Ovary (tissue), 9 donors: ENCODE results near the gene GCGR. TPM values are rescaled to one million over a fixed set of nuclear protein-coding genes. Genes with fewer than 3 reads are reported as not detected.

Experiments
- DNase-seq, 5 donors: peaks; one replicate each; pipeline ENCODE4 v3.0.0-alpha.2; 2019 to 2020
- H3K27ac ChIP-seq, 2 donors: fragments of 200-600 bp; one replicate each; pipeline versions ENCODE4 v1.5.1 to v1.8.0; 2019 to 2022
- H3K27me3 ChIP-seq: fragments of 200-600 bp; one replicate; pipeline ENCODE4 v1.8.0; 2022
- H3K36me3 ChIP-seq: fragments of 200-600 bp; sonication (generic); one replicate; pipeline ENCODE4 v1.5.1; 2019
- H3K4me1 ChIP-seq: one replicate; pipeline ENCODE4 v1.8.1; 2013; ENCODE audit warnings: mild to moderate bottlenecking, moderate library complexity; ENCODE audit not compliant: insufficient read depth
- H3K4me3 ChIP-seq: fragments of 200-600 bp; sonication (generic); one replicate; pipeline ENCODE4 v1.5.1; 2017
- H3K9me3 ChIP-seq, 2 donors: fragments of 200-600 bp in 1 of 2; sonication (generic) in 1 of 2; one replicate each; pipeline versions ENCODE4 v1.5.1 to v1.8.1; 2013 to 2019; ENCODE audit warnings: mild to moderate bottlenecking in 1 of 2, moderate library complexity in 1 of 2
- EP300 ChIP-seq: sonication (generic); formaldehyde crosslinking; IDR thresholded peaks from one replicate; pipeline ENCODE4 v1.6.1; 2017; ENCODE audit warnings: antibody characterized with exemption
- POLR2A ChIP-seq: fragments of 450-650 bp; IDR thresholded peaks from one replicate; pipeline ENCODE4 v1.6.1; 2017; ENCODE audit warnings: antibody characterized with exemption, mild to moderate bottlenecking, moderate library complexity
- WGBS, 3 donors: extraction: QIAGEN DNeasy Blood & Tissue Kit in 1 of 3; methylation state at CpG; one replicate each; pipeline versions ENCODE4 v1.1.5 to v1.1.7; 2013 to 2017; 5-methylcytosine and 5-hydroxymethylcytosine counted together
- intact Hi-C, 4 donors: fragments of 100-400 bp; cut with DNase I; formaldehyde crosslinking; loops; one replicate each; pipeline versions ENCODE4 v1.11.0 to v1.15.1; 2022 to 2023
- polyA plus RNA-seq, 2 donors: library from polyadenylated mRNA; stranded (reverse); fragments of 200-250 nt in 1 of 2; fragments of 350-450 nt in 1 of 2; fragmentation: Illumina TruSeq in 1 of 2; extraction: RNeasy Lipid Tissue Mini Kit (QIAGEN cat#74804) in 1 of 2; gene quantifications; one replicate each; pipeline ENCODE4 v1.2.3, GENCODE V29; 2013 to 2014
- total RNA-seq, 7 donors: library from RNA; depleted of rRNA in 2 of 7; stranded (reverse); fragments of >200 nt in 2 of 7; fragmentation: NEBNext Ultra II Directional in 3 of 7; extraction: Animal tissue kit (Norgen Biotek cat#: 25700) in 3 of 7; gene quantifications; one replicate each; pipeline versions ENCODE4 v1.1.0 to v1.2.4, GENCODE V29; 2016 to 2023
- TF ChIP-seq, protein P1 (sequence below), 3 donors: fragments of 450-650 bp in 2 of 3; fragments of 200-600 bp in 1 of 3; IDR thresholded peaks; one replicate each; pipeline versions ENCODE4 v1.5.1 to v1.8.0; 2016 to 2022; ENCODE audit warnings: antibody characterized with exemption in 3 of 3, mild to moderate bottlenecking in 1 of 3
- donor health status: DM: no; HTN: no; CAD: no; lungs with moderate emphysema.
- donor health status: DM: no; HTN: no; CAD: no.
- donor health status: Bipolar disorder and iron deficiency.
- donor health status: DM: yes; HTN: yes; CAD: no.
- donor health status: DM: no; HTN: no; CAD: no.
- donor health status: DM: yes; HTN: yes; CAD: no.

Gene GCGR
- total and polyA plus RNA-seq, 9 donors = not detected

DNA sequence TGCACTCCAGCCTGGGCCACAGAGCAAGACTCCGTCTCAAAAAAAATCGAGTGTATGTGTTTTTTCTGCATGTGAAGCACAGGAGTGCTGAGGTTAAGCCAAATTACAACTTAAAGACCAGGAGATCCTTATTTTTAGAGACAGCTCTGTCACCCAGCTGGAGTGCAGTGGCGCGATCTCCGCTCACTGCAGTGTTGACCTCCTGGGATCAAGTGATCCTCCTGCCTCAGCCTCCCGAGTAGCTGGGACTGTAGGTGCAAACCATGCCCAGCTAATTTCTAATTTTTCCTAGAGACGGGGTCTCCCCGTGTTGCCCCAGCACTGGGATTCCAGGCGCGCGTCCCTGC lies 38.4 kb downstream of the GCGR start:
- Histone ChIP-seq H3K9me3 (no peaks in the 10 kb centered on the region), H3K4me1 (peaks cover 12% of the 10 kb centered on the region), H3K36me3 (no peaks in the 10 kb centered on the region), H3K27ac (no peak overlapping the region), H3K4me3 (no peak overlapping the region), H3K27me3 (no peaks in the 10 kb centered on the region)
- 87 to 95% (median 92%) methylated on average over 11 of the region's 11 CpGs for WGBS, 3 donors
- no peak for DNase-seq
- TF ChIP-seq, protein P1, sequence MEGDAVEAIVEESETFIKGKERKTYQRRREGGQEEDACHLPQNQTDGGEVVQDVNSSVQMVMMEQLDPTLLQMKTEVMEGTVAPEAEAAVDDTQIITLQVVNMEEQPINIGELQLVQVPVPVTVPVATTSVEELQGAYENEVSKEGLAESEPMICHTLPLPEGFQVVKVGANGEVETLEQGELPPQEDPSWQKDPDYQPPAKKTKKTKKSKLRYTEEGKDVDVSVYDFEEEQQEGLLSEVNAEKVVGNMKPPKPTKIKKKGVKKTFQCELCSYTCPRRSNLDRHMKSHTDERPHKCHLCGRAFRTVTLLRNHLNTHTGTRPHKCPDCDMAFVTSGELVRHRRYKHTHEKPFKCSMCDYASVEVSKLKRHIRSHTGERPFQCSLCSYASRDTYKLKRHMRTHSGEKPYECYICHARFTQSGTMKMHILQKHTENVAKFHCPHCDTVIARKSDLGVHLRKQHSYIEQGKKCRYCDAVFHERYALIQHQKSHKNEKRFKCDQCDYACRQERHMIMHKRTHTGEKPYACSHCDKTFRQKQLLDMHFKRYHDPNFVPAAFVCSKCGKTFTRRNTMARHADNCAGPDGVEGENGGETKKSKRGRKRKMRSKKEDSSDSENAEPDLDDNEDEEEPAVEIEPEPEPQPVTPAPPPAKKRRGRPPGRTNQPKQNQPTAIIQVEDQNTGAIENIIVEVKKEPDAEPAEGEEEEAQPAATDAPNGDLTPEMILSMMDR (IDR thresholded peaks at IDR 0.05) = no peak
- TF ChIP-seq POLR2A (no peak), EP300 (no peak)
- intact Hi-C loops = no loop called here

DNA sequence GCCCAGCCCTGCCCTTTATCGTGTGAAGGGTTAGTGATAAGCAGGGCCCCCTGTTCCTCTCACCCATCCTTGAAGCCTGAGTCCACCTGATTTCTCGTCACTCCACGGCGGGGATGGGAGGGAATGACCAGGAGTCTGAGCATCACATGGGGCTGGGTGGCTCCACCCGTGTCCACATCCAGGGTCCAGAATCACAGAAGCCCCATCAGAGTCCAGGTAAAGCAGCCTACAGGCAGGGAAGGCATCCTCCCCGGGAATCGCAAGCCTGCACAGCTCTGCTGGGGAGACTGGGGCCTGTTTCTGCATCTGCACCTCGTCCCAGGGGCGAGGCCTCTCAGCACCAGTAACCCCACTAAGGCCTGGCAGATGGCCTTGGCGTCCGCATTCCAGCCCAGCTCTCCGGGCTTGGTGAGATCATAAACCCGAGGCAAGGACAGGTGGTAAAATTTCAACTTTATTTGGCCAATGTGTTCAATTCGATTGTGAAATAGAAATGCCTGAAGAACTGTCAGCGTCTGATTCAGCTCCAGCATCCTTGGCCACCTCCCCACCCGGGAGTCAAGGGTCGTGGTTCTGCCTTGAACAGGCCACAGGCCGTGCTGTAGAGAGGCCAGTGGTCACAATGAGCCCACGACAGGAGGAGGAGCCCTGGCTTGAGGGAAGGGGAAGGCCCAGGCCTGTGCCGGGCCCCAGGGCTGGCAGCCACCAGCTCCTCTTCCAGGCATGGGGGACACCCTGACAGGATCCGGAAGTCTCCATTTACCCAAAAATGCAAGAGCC lies 39.0 kb downstream of the GCGR start:
- DNase-seq = peak in 3 of 5 donors; percentile 65 to 73 (median 68)
- 56 to 62% (median 56%) methylated on average over 21 of the region's 21 CpGs for WGBS, 3 donors
- Histone ChIP-seq H3K27ac (no peak overlapping the region), H3K27me3 (no peaks in the 10 kb centered on the region), H3K36me3 (no peaks in the 10 kb centered on the region), H3K4me1 (peaks cover 12% of the 10 kb centered on the region), H3K9me3 (no peaks in the 10 kb centered on the region), H3K4me3 (no peak overlapping the region)
- TF ChIP-seq POLR2A (no peak), EP300 (no peak)
- TF ChIP-seq, protein P1 (IDR thresholded peaks at IDR 0.05) = no peak
- intact Hi-C loops = no loop called here

DNA sequence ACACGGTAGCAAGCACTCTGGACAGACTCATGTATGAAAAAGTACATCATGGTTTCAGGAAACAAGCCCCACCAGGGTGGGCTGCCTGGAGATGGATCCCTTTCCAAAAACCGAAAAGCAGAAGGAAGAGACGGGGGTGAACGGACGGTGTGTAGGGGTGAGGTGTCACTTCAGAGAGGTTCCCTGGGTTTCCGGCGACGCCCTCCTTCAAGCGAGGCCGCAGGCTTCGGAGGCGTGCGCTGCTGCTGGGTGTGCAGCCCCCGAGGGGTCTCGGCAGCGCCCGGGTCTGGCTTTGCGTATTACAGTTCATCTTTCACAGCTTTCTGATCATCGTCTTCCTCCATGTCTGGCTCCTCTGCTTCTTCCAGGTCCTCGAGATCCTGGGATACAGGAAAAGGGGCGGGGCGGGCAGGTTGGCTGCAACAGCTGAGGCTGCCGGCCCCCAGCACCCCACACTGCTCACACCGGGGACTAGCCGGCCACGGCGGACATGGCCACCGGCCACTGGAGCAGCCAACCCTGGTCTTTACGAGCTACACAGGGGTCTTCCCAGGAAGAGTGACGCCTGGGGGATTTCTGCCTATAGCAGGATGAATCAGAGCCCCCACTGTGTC lies 39.9 kb downstream of the GCGR start:
- no peak overlapping the region for H3K27ac ChIP-seq
- no peak overlapping the region for H3K4me3 ChIP-seq
- TF ChIP-seq, protein P1 (IDR thresholded peaks at IDR 0.05) = no peak
- no peak for TF ChIP-seq POLR2A
- no peak for TF ChIP-seq EP300
- whole genome bisulfite sequencing, 3 donors = 89% methylated on average over 30 of the region's 30 CpGs
- intact Hi-C loops = no loop called here
- no peak for DNase-seq
- peaks cover 12% of the 10 kb centered on the region for H3K4me1 ChIP-seq
- H3K27me3 ChIP-seq = no peaks in the 10 kb centered on the region
- H3K9me3 ChIP-seq = no peaks in the 10 kb centered on the region
- no peaks in the 10 kb centered on the region for H3K36me3 ChIP-seq

DNA sequence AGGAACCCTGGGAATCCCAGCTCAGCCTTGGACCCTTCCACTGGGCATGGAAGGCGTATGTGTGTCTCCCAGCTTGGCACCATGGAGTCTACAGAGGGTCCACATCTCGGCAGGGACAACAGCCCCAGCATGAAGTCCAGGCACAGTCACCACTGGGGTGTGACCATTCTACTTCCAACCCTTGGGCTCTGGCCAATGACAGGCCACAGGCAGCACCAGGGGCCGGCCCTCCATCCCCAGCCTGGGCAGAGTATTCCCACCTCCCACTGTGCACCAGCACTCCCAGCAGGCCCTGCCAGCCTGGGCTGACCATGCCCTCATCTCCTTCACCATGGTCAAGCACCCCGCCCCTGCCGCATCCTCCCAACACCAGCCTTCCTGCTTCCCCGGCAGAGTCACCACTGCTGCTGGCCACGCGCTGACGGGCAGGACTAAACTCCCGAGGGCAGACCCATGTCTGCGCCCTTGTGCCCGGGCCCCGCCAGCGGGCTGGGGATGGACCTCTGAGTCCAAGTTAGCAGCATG lies 40.4 kb downstream of the GCGR start:
- Histone ChIP-seq H3K9me3 (no peaks in the 10 kb centered on the region), H3K4me1 (peaks cover 12% of the 10 kb centered on the region), H3K4me3 (no peak overlapping the region), H3K27ac (no peak overlapping the region), H3K27me3 (no peaks in the 10 kb centered on the region), H3K36me3 (no peaks in the 10 kb centered on the region)
- intact Hi-C loops = no loop called here
- 88 to 92% (median 90%) methylated on average over 12 to 14 of the region's 14 CpGs for WGBS, 3 donors
- no peak for DNase-seq
- TF ChIP-seq, protein P1 (IDR thresholded peaks at IDR 0.05) = no peak
- no peak for TF ChIP-seq POLR2A
- no peak for TF ChIP-seq EP300
